Activated naive CD4-positive, alpha-beta T cell treated with anti-CD3 and anti-CD28 coated beads for 36 hours (primary cell): ENCODE data around the gene AMZ2. TPM values are rescaled to one million over a fixed set of nuclear protein-coding genes. Genes with fewer than 3 reads are reported as not detected.
"Not testable (repeated sequence)": the region's sequence is repeated elsewhere in the genome, so short reads cannot be mapped to it uniquely, and the experiment has no call there.

ENCODE experiments used
- CTCF ChIA-PET: fragments of 350-600 bp; sonication (Branson Sonifier 250); formaldehyde crosslinking; loops from one replicate; lab custom pipeline; 2021; ENCODE audit warnings: antibody characterized with exemption; lab: Charles Lee
- DNase-seq: peaks from one replicate; pipeline ENCODE4 v3.0.0-alpha.2; 2020
- H3K27ac Mint-ChIP-seq: one replicate; pipeline ENCODE4 v1.8.0; 2021; ENCODE audit warnings: mild to moderate bottlenecking, mixed read lengths
- H3K27me3 Mint-ChIP-seq: one replicate; pipeline ENCODE4 v1.8.0; 2021; ENCODE audit warnings: low read depth, mixed read lengths
- H3K36me3 Mint-ChIP-seq: one replicate; pipeline ENCODE4 v1.8.0; 2021; ENCODE audit warnings: low read depth, mixed read lengths
- H3K4me1 Mint-ChIP-seq: one replicate; pipeline ENCODE4 v1.8.0; 2021; ENCODE audit warnings: low read depth, mixed read lengths
- H3K4me3 Mint-ChIP-seq: one replicate; pipeline ENCODE4 v1.8.0; 2021; ENCODE audit warnings: mild to moderate bottlenecking, moderate library complexity, mixed read lengths
- H3K9me3 Mint-ChIP-seq: one replicate; pipeline ENCODE4 v1.8.0; 2021; ENCODE audit warnings: mixed read lengths
- intact Hi-C: fragments of 100-400 bp; cut with micrococcal nuclease; formaldehyde crosslinking; loops from one replicate; pipeline ENCODE4 v1.15.1; 2023
- total RNA-seq, 2 experiments: library from RNA; stranded (reverse); gene quantifications; one replicate each; pipeline ENCODE4 v1.2.3, GENCODE V29; 2021

Gene AMZ2, protein sequence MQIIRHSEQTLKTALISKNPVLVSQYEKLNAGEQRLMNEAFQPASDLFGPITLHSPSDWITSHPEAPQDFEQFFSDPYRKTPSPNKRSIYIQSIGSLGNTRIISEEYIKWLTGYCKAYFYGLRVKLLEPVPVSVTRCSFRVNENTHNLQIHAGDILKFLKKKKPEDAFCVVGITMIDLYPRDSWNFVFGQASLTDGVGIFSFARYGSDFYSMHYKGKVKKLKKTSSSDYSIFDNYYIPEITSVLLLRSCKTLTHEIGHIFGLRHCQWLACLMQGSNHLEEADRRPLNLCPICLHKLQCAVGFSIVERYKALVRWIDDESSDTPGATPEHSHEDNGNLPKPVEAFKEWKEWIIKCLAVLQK
- 100 to 1,000 TPM; 190 to 195 TPM for total RNA-seq

DNA sequence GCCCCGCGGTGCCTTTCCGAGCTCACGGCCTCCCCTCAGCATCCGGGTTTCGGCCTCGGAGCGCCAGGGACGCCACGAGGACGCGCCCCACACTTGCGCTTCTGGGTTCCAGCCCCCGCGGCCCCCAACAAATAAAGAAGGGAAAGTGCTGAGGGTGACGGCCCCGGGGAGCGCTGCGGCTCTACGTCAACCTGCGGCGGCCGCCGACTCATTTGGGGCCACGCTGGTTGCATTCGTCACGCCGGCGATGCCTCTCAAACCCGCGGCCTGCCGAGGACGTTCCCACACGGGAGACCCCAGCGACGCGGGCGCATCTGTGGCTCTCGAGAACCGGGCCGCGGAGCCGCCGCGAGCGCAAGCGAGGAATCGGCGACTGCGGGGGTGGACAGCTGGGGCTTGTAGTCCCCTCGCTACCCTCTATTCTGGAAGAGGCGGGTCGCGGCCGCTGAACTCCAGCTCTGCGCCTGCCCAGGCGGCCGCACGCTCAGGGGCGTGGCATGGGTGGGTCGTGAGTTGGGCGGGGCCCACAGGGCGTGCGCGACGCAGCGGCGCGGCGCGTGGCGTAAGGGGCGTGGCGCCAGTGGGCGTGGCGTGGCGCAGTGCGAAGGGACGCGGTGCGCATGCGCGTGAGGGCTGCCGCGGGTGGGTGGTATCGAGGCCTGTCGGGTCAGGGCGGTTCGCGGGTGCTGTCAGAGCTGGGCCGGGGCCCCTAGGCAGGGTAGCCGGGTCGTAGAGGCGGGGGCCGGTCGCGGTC, at the start of gene AMZ2:
Gene AMZ2, plus strand, starts transcription at position 599 of the 754 bp plus-strand sequence. CDS start 2,145 bp downstream, outside the sequence.
- peak; percentile 94 for DNase-seq
- intact Hi-C loops: loop anchor here (1.0 to 2.0 kb wide), 6 partner anchors 8 to 265 kb away; partner anchors contain the start of genes KPNA2 and PRKAR1A
- CTCF ChIA-PET: interaction anchor here (0.6 to 3.6 kb wide), 6 partner anchors 10 to 188 kb away, joined by 3 to 13 read pairs (median 3); no protein-coding TSS in a partner anchor
- Mint-ChIP-seq H3K4me3 (peak within 1 kb of the TSS; percentile 89), H3K4me1 (peaks cover 31% of the 10 kb centered on the region), H3K27me3 (no peaks in the 10 kb centered on the region), H3K36me3 (peaks cover 25% of the 10 kb centered on the region), H3K9me3 (no peaks in the 10 kb centered on the region), H3K27ac (peak within 1 kb of the TSS; percentile 95)

DNA sequence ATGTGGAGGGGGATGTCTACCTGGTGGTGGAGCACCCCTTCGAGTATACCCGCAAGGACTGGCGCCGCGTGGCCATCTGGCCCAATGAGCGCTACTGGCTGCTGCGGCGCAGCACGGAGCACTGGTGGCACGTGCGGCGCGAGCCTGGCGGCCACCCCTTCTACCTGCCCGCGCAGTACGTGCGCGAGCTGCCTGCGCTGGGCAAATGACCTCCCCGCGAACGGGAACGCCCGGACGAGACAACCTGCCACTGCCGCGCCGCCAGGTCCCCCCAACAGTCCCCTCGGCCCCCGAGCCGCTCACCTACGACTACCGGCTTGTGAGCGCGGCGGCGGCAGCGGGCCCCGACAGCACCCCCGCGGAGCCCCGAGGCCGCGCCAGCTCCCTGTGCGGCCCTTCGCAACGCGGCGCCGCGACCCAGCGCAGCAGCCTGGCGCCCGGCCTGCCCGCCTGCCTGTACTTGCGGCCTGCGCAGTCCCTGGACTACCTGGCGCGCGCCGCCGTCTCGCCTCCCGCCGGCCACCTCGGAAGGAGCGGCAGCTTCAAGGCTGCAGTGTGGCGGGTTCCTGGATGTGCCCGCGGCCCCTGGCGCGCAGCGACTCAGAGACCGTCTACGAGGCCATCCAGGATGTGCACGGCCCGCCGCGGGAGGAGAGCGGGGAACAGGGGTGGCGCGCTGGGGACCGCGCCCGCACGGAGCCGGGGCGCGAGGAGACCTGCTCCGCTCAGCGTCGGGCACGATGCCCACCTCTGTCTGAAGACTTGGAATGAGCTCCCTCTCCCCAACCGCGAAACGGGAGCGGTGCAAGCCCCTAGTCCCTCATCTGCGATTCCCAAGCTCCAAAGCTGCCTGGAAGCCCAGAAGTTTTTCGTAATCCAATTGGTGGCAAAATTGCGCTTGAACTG, 48.7 kb upstream of the AMZ2 start:
- intact Hi-C loops: no loop called here
- Mint-ChIP-seq H3K36me3 (no peaks in the 10 kb centered on the region), H3K9me3 (no peaks in the 10 kb centered on the region), H3K4me1 (peaks cover 25% of the 10 kb centered on the region), H3K4me3 (peak overlapping the region; percentile 65), H3K27ac (no peak overlapping the region), H3K27me3 (peaks cover 34% of the 10 kb centered on the region)
- no peak for DNase-seq
- CTCF ChIA-PET: interaction anchor here (1.0 to 4.8 kb wide), 8 partner anchors 13 to 260 kb away, joined by 4 to 58 read pairs (median 6); partner anchors contain the start of genes ARSG and SLC16A6

DNA sequence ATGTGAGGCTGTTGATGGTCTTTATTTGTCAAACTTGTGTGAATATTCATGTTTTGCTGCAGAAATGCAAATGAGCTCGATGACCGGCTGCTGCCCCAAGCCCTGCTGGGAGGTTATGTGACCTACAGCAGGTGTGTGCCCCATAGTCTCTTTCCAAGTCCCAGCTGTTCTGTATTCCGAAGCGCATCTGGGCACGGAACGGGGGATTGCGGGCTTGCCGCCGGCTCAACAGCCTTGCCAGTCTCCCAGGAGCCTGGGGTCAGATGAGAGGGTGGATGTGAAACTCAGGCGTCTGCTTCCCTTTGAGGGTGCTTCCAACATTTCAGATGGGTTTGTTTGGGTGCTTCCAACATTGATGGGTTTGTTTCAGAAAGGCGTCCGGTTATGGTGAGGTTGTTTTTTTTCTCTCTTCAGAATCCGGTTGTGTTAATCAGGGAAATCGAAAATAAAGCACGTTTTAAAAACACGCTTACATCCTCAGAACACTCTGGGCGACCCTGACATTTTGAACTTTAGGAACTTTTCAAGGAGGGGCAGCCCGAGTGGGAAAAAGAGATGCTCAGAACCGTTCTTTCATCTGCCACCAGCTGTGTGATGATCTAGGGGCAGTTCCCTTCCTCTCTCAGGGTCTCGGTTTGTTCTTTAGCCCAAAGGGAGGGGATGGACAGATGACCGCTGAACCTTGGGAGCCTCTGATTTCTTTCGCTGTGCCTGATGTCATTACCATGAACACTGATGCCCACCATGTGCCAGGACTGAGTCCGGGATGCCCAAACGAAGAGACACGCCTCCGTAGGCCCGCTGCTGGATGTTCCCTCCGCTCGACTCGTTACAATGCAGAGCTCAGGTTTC, 47.8 kb upstream of the AMZ2 start:
- no peak overlapping the region for H3K27ac Mint-ChIP-seq
- H3K4me3 Mint-ChIP-seq: peak overlapping the region; percentile 58
- peaks cover 34% of the 10 kb centered on the region for H3K27me3 Mint-ChIP-seq
- intact Hi-C loops: loop anchor here (1.0 kb wide), 4 partner anchors 16 to 263 kb away; no protein-coding TSS in a partner anchor
- CTCF ChIA-PET: interaction anchor here (0.6 to 4.8 kb wide), 18 partner anchors 8 to 260 kb away, joined by 3 to 58 read pairs (median 4); partner anchors contain the start of genes ARSG and SLC16A6
- no peaks in the 10 kb centered on the region for H3K36me3 Mint-ChIP-seq
- no peak for DNase-seq
- H3K9me3 Mint-ChIP-seq: no peaks in the 10 kb centered on the region
- H3K4me1 Mint-ChIP-seq: peaks cover 25% of the 10 kb centered on the region

DNA sequence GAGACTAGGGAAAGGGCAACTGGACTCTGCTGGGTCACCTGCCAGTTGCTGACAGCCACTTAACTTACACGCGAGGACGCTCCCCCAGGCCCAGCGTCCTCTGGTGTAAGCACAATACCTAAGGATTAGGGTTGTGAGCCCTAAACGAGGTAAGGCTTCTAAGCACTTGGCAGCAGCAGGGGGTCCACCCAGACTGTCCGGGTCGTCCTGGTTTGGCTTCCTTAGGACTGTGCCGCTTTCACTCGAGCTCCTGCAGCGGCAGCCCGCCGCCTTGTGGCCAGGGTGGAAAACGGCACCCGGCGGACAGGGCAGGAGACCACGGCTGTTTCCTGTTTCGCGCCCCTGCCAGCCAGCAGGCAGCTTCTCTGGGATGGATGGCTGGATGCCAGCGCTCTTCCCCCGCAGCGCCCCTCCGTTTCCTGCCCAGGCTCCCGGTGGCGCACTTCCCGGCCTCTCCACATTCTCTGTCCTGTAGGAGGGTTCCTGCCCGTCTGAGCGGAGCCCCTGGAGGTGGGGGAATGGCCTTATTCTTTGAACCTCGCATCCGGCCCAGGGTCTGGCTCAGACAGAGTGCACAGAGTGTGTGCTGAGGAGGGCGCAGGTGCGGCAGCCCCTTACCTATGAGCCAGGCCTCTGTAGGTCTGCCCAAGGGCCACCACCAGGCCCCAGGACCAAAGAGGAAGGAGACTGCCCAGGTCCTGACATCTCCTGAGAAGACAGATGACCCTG, 47.0 kb upstream of the AMZ2 start:
- Mint-ChIP-seq H3K9me3 (no peaks in the 10 kb centered on the region), H3K36me3 (no peaks in the 10 kb centered on the region), H3K4me3 (peak overlapping the region; percentile 58), H3K4me1 (peaks cover 24% of the 10 kb centered on the region), H3K27ac (no peak overlapping the region), H3K27me3 (peaks cover 26% of the 10 kb centered on the region)
- DNase-seq: peak; percentile 81
- CTCF ChIA-PET: interaction anchor here (0.6 to 4.8 kb wide), 19 partner anchors 9 to 260 kb away, joined by 3 to 58 read pairs (median 4); partner anchors contain the start of genes ARSG and SLC16A6
- intact Hi-C loops: loop anchor here (1.0 kb wide), 4 partner anchors 17 to 262 kb away; no protein-coding TSS in a partner anchor

DNA sequence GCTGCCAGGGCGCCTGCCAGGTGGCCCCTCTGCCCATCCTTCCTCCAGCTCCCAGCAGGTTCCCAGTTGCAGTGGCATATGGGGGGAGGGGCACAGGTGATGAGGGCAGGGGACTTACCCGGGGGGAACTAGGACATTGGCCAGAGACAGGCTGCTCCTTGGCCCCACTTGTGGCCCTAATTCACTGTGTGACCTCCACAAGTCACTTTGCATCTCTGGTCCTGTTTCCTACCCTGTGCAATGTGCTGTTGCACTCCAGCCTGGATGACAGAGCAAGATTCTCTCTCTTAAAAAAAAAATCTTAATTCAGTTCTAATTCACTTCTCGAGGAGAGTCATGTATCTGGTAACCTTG, 46.4 kb upstream of the AMZ2 start:
- H3K4me1 Mint-ChIP-seq: peaks cover 25% of the 10 kb centered on the region
- intact Hi-C loops, H3K27ac Mint-ChIP-seq, DNase-seq, H3K36me3 Mint-ChIP-seq, H3K9me3 Mint-ChIP-seq, H3K4me3 Mint-ChIP-seq: not testable (repeated sequence)
- CTCF ChIA-PET: interaction anchor here (0.7 to 4.8 kb wide), 19 partner anchors 9 to 560 kb away, joined by 3 to 58 read pairs (median 4); partner anchors contain the start of genes ARSG and SLC16A6
- peaks cover 25% of the 10 kb centered on the region for H3K27me3 Mint-ChIP-seq

DNA sequence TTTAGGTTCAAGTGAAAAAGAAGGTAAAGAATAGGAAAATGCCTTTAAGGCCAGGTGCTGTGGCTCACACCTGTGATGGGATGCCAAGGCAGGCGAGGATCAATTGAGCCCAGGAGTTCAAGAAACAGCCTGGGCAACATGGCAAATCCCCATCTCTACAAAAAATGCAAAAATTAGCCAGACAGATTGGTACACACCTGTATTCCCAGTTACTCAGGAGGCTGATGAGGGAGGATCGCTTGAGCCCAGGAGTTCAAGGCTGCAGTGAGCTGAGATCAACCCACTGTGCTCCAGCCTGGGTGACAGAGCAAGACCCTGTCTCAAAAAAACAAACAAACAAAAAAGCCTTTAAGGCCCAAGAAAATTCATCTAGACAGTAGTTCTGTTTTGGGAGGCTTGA, 45.5 kb upstream of the AMZ2 start:
- H3K4me3 Mint-ChIP-seq, DNase-seq, H3K36me3 Mint-ChIP-seq, H3K27ac Mint-ChIP-seq, intact Hi-C loops, H3K9me3 Mint-ChIP-seq: not testable (repeated sequence)
- H3K4me1 Mint-ChIP-seq: peaks cover 33% of the 10 kb centered on the region
- peaks cover 25% of the 10 kb centered on the region for H3K27me3 Mint-ChIP-seq
- CTCF ChIA-PET: interaction anchor here (0.7 to 4.8 kb wide), 7 partner anchors 16 to 57 kb away, joined by 3 to 58 read pairs (median 5); no protein-coding TSS in a partner anchor

DNA sequence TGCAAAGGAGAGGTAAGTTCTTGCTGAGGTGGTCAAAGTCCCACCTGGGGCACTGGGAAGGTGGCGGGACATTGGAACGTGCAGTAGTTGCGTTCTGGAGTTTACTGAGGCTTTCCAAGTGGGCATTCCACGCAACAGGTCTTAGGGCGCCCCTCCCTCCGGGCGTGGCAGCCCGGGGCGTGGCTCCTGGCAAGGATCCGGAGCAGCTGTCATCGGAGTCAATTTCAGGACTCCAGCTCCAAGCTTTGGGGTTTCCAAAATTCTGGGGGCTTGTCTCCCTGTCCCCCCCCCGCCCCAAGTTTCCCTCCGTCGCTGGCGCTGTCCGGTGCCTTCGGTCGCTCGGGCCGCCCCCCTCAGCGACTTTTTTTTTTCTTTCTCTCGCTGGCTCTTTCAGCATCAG, 43.1 kb upstream of the AMZ2 start:
- Mint-ChIP-seq H3K4me3 (peak overlapping the region; percentile 87), H3K27me3 (peaks cover 8% of the 10 kb centered on the region), H3K4me1 (peaks cover 18% of the 10 kb centered on the region), H3K36me3 (peaks cover 3% of the 10 kb centered on the region), H3K9me3 (no peaks in the 10 kb centered on the region), H3K27ac (no peak overlapping the region)
- intact Hi-C loops: loop anchor here (1.0 to 5.0 kb wide), 7 partner anchors 35 to 308 kb away; partner anchors contain the start of genes ARSG, PRKAR1A and SLC16A6
- no peak for DNase-seq
- CTCF ChIA-PET: interaction anchor here (0.7 to 3.9 kb wide), 14 partner anchors 8 to 232 kb away, joined by 3 to 20 read pairs (median 4); partner anchors contain the start of gene AMZ2

DNA sequence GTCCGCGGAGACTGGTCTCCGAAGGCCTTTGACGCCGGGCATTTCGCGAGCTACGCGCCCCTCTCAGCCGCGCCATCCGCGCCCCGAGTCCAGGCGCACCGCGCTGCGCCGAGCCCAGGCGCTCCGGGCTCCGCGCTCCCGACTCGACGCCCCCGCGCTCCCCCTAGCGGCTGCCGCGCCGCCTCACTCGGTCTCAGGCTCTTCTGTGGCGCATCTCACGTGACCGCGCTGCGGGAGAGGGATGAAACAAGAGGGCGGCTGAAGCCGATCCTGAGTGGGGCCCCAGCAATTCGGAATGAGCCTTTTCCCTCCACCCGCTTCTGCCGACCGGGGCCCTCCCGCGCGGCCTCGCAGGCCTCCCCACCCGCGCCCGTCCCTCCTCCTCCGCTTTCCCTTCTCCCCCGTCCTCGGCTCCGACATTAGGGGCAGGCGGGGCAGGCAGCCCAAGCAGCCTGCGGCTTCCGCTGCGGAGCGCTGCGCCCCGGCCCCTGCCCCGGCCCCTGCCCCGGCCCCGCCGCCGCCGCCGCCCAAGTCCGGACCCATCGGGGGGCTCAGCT, 42.5 kb upstream of the AMZ2 start:
- H3K4me3 Mint-ChIP-seq: peak overlapping the region; percentile 87
- H3K36me3 Mint-ChIP-seq: peaks cover 3% of the 10 kb centered on the region
- H3K4me1 Mint-ChIP-seq: peaks cover 12% of the 10 kb centered on the region
- peak overlapping the region; percentile 79 for H3K27ac Mint-ChIP-seq
- peak; percentile 93 for DNase-seq
- CTCF ChIA-PET: interaction anchor here (0.7 to 3.9 kb wide), 14 partner anchors 8 to 231 kb away, joined by 3 to 20 read pairs (median 4); partner anchors contain the start of gene AMZ2
- H3K9me3 Mint-ChIP-seq: no peaks in the 10 kb centered on the region
- intact Hi-C loops: loop anchor here (1.0 to 5.0 kb wide), 7 partner anchors 34 to 307 kb away; partner anchors contain the start of genes ARSG, PRKAR1A and SLC16A6
- H3K27me3 Mint-ChIP-seq: peaks cover 2% of the 10 kb centered on the region

DNA sequence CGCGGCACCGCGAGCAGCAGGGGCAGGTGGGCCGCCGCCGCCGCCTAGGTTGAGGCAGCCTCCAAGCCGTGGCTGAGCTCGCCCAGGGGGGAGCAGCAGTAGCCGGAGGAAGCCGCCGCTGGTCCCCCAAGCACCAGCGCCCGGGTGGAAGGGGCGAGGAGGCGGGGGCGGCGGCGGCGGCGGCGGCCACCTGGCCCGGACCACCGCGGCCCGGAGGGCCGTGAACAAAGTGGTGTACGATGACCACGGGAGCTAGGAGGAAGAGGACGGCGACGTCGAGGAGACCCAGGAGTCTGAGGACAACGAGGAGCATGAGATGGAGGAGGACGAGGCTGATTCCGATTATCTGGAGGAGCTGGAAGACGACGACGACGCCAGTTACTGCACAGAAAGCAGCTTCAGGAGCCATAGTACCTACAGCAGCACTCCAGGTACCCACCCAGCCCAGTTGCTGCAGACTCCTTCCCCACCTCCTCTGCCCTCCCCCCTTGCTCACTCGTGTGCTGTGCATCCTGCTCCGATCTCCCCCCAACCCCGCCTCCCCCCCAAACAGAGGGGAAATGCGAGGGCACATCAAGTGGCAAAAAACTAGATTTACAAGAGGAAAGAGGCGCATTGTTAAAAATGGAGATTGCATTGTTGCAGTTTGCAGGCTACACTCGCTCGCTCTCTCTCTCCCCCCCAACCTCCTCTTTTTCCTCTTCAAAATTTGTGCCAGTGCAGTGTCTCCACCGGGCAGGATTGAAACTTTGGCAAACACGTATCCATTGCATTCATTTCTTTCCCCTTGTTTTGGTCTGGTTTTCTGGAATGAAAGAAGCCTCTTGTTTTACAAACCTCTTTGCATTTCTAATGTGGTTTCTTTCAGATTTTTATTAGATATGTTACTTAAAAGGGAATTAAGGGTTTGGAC, 41.8 kb upstream of the AMZ2 start:
- Mint-ChIP-seq H3K36me3 (peaks cover 8% of the 10 kb centered on the region), H3K4me1 (peaks cover 10% of the 10 kb centered on the region), H3K9me3 (no peaks in the 10 kb centered on the region), H3K27me3 (peaks cover 2% of the 10 kb centered on the region), H3K27ac (peak overlapping the region; percentile 68), H3K4me3 (peak overlapping the region; percentile 87)
- DNase-seq: no peak
- intact Hi-C loops: loop anchor here (1.0 to 5.0 kb wide), 8 partner anchors 33 to 306 kb away; partner anchors contain the start of genes AMZ2, ARSG, PRKAR1A and SLC16A6
- CTCF ChIA-PET: interaction anchor here (1.2 to 3.9 kb wide), 9 partner anchors 22 to 230 kb away, joined by 3 to 20 read pairs (median 4); no protein-coding TSS in a partner anchor
